Measurements from ENCODE around the gene RNU6-8. TPM values are rescaled to one million over a fixed set of nuclear protein-coding genes. Genes with fewer than 3 reads are reported as not detected.
A peak's percentile ranks its signal among the peaks of the same experiment; 100 is the strongest.

The RNU6-8 gene
- total RNA-seq (not detected), polyA plus RNA-seq (not detected), total RNA-seq (0.98 to 2.3 (median 1.1) reads per million in 6 experiments)

DNA sequence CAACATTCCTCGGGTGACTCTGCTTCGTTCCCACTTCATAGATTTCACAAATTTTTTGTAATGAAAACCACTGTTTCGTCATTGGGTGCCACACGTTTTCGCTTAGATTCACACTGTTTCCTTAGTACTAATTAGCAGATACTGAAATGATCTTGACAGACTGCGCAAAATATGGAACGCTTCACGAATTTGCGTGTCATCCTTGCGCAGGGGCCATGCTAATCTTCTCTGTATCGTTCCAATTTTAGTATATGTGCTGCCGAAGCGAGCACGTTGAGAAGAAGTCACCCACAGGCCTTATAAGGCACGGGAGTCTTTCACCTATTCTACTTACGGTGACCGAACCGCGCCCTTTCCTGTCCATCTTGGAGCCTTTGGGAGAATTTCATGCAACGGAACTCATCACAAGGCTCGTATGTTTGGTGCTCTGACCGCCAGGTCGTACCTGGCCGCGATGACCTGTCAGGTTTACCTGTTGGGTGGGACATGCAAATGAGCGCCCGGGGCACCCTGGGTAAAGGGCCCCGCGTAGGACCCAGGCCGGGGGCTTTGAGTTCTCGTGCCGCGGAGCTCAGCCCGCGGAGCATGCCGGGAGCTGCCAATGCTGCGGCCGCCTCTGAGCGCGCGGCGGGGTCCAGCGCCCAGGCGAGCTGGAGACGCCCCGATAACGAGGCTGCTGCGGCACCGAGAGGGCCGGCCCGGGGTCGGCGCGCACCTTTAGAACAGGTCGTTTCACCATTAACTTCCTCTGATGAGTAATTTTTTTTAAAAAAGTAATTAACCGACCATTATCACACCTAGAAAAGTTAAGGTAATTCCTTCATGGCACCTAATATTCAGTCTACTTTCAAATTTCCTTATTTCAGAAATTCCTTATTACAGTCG, at the start of gene RNU6-8:
Gene RNU6-8, minus strand, starts transcription at position 272 of the 885 bp plus-strand sequence.
- peaks cover 0 to 3% (median 0%) of the 10 kb centered on the region in 3 donors for H3K36me3 Mint-ChIP-seq
- peaks cover 0 to 4% (median 0%) of the 10 kb centered on the region in 9 donors for H3K9me3 Mint-ChIP-seq
- H3K4me1 Mint-ChIP-seq: peaks cover 16 to 50% (median 28%) of the 10 kb centered on the region in 4 donors
- H3K4me3 Mint-ChIP-seq: peak within 1 kb of the TSS; percentile 88 to 96 (median 95)
- ATAC-seq (peak; percentile 78 to 80), DNase-seq (peak; percentile 84 to 99 (median 90))
- H3K27me3 Mint-ChIP-seq: peaks cover 0 to 5% (median 0%) of the 10 kb centered on the region in 5 donors
- POLR2A ChIA-PET: interaction anchor here (0.6 to 2.9 kb wide), 6 partner anchors 9 to 1581 kb away, joined by 3 to 44 read pairs (median 6); partner anchors contain the start of genes ARHGAP5, DTD2, HECTD1 and SCFD1
- peak within 1 kb of the TSS; percentile 99 to 100 (median 100) for H3K27ac Mint-ChIP-seq

DNA sequence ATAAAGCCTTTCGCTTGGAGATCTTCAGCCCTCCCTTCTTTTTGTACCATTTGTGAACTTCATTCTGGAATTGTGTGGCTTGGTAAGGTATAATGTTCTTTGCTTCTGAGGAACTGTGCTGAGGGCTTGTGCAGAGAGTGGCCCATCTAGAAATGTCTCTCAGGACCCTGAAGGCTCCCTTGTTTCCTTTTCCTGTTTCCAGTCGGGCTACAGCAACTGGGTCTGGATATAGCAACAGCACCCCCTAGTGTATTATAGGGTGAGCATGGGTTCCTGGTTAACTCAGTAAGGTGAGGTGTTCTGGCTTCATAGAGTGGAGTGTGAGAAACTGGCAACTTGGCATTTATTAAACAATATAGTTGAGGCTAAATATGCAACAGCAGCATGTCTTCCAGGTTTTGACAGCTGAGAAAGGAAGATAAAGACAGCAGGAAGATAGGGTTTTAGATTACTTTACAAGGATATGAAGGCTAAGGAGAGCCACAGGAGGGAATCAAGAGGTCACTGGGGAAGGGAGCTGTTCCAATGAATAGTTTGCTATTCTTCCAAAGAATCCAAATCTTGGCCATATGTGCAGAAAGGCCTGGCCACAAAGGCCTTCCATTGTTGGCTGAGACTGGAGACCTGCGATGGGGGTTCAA, 49.1 kb upstream of the RNU6-8 start:
- Mint-ChIP-seq H3K36me3 (no peaks in the 10 kb centered on the region), H3K27ac (no peak overlapping the region), H3K4me1 (peaks cover 0 to 1% (median 0%) of the 10 kb centered on the region in 4 donors), H3K9me3 (no peaks in the 10 kb centered on the region), H3K4me3 (no peak overlapping the region), H3K27me3 (no peaks in the 10 kb centered on the region)
- POLR2A ChIA-PET: interaction anchor here (1.4 kb wide), 1 partner anchor 175 kb away, joined by 5 read pairs; the partner anchor contains the start of gene ARHGAP5
- ATAC-seq: peak; percentile 93 to 98
- peak in 9 of 10 donors; percentile 18 to 75 (median 55) for DNase-seq

DNA sequence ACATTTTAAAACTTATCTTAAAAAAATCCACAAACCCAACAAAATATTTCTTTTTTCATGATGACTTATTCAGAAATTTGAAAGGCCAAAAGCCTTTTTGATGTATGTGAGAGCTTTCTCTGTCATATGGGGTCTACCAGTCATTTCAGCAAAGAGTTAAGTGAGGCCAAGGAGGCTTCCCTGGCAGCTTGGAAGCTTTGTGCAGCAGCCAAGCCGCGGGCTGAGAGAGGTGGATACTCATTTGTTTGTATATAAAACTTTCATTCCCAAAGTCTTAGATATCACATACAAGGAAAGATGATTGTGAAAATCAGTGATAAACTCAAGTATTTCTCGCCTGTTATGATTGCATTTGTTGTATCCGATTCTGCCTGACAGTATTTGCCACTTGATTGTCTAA, 48.5 kb upstream of the RNU6-8 start:
- Mint-ChIP-seq H3K4me3 (no peak overlapping the region), H3K27ac (no peak overlapping the region), H3K27me3 (no peaks in the 10 kb centered on the region), H3K36me3 (no peaks in the 10 kb centered on the region), H3K4me1 (peaks cover 0 to 1% (median 0%) of the 10 kb centered on the region in 4 donors), H3K9me3 (no peaks in the 10 kb centered on the region)
- DNase-seq (no peak), ATAC-seq (no peak)
- POLR2A ChIA-PET: no interaction called here

DNA sequence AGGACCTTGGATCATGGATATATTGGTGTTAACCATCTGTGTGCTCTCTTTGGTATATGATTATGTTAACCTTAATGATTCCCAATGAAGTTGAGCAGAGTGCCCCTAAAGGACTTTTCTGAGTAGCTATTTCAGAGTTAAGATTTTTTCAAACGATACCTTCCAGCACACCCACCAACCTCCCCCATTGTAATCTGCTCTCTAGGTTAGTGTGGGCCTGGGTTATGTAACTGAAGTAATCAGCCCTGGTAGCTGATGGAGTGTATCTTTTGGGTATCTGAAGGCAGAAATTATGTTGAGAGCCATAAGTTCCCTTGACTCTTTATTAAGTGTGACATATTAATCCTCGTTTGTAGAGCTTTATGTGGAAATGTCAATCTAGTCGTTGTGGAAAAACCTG, 47.6 kb upstream of the RNU6-8 start:
- no peak overlapping the region for H3K27ac Mint-ChIP-seq
- H3K9me3 Mint-ChIP-seq: no peaks in the 10 kb centered on the region
- H3K36me3 Mint-ChIP-seq: no peaks in the 10 kb centered on the region
- ATAC-seq (no peak), DNase-seq (no peak)
- no peak overlapping the region for H3K4me3 Mint-ChIP-seq
- peaks cover 0 to 1% (median 0%) of the 10 kb centered on the region in 4 donors for H3K4me1 Mint-ChIP-seq
- no peaks in the 10 kb centered on the region for H3K27me3 Mint-ChIP-seq
- POLR2A ChIA-PET: no interaction called here

DNA sequence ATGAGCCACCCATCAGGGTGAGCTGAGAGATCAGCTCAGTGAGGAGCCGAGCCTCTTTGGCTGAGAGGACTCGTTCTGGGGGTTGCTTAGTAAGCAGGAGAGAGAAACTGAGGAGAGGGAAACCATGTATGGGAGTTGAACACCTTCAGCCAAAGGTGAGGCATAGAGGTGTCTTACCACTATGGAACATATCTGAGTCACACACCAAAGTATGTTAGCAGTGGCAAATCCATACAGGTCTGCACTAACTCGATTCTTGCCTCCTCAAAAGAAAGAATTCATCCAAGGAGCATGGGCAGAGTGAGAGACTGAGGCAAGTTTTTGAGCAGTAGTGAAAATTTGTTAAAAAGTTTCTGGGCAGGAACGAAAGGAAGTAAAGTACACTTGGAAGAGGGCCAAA, 46.7 kb upstream of the RNU6-8 start:
- POLR2A ChIA-PET: no interaction called here
- Mint-ChIP-seq H3K27me3 (no peaks in the 10 kb centered on the region), H3K36me3 (no peaks in the 10 kb centered on the region), H3K27ac (peak overlapping the region in 1 of 10 donors; percentile 55), H3K4me3 (no peak overlapping the region), H3K9me3 (no peaks in the 10 kb centered on the region), H3K4me1 (peaks cover 0 to 1% (median 0%) of the 10 kb centered on the region in 4 donors)
- ATAC-seq: no peak
- DNase-seq: no peak

DNA sequence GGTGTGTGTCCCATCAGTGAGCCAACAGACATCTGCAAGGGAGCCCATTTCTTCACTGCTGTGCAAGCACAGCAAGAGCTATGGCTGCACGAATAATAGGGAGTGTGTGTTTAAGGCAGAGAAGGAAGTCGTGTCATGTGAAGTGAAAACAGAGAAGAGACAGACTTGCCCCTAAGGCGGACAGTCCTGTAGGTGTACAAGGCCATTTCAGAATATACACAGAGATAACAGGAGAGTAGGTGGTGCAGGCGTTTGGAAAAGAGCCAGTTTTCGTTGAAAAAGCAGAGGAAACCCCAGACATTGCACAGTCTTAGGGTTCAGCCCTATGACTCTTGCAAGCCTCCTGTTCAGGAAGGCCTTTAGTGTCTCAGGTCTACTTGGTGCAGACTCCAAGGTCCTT, 46.3 kb upstream of the RNU6-8 start:
- no peak for ATAC-seq
- peaks cover 0 to 1% (median 0%) of the 10 kb centered on the region in 4 donors for H3K4me1 Mint-ChIP-seq
- no peak overlapping the region for H3K4me3 Mint-ChIP-seq
- H3K9me3 Mint-ChIP-seq: no peaks in the 10 kb centered on the region
- POLR2A ChIA-PET: no interaction called here
- no peaks in the 10 kb centered on the region for H3K27me3 Mint-ChIP-seq
- H3K27ac Mint-ChIP-seq: peak overlapping the region in 3 of 10 donors; percentile 45 to 55 (median 53)
- DNase-seq: no peak
- H3K36me3 Mint-ChIP-seq: no peaks in the 10 kb centered on the region

DNA sequence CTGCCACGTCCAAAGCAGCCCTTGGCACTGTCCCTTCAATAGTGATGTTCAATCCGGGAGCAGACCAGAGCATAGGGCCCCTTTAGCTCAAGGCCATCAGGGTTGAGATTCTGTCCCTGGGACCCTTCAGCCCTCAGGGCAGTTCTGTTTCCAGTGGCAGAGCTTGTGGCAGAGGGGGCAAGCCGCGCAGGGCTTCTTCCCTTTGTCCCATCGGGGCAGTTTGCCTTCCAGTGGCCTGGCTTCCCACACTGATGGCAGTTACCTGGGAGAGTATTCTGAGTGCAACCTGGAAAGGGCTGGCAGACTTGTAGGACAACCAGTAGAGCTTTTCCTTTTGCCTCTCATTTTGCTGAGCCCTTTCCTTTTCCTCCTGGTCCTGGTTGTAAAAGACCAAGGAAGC, 43.7 kb upstream of the RNU6-8 start:
- H3K27ac Mint-ChIP-seq: no peak overlapping the region

DNA sequence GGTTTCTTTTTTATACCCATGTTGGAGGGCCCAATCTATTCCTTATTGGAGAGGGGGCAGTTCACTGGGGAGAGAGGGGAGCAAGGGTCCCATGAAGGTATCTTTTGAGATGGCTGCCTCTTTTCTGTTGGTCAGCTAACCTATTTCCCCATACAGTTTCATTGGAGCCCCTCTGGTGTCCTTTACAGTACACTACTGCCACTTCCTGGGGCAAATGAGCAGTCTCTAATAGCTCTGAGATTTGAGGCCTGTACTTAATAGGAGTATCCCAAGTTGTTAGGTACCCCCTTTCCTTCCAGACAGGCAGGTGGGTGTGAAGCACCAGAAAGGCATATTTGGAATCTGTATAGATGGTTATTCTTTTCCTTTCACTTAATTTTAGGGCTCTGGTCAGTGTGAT, 41.3 kb upstream of the RNU6-8 start:
- Mint-ChIP-seq H3K27me3 (peaks cover 0 to under 1% (median 0%) of the 10 kb centered on the region in 5 donors), H3K4me1 (no peaks in the 10 kb centered on the region), H3K9me3 (peaks cover 0 to 3% (median 0%) of the 10 kb centered on the region in 9 donors), H3K27ac (no peak overlapping the region), H3K36me3 (no peaks in the 10 kb centered on the region), H3K4me3 (no peak overlapping the region)
- no peak for ATAC-seq
- POLR2A ChIA-PET: no interaction called here
- DNase-seq: no peak

More for the DNA sequence above, 43.7 kb upstream of the RNU6-8 start:
- ATAC-seq: no peak
- Mint-ChIP-seq H3K27me3 (no peaks in the 10 kb centered on the region), H3K36me3 (no peaks in the 10 kb centered on the region), H3K4me1 (peaks cover 0 to 1% (median 0%) of the 10 kb centered on the region in 4 donors), H3K4me3 (no peak overlapping the region), H3K9me3 (no peaks in the 10 kb centered on the region)
- POLR2A ChIA-PET: no interaction called here
- DNase-seq: no peak

DNA sequence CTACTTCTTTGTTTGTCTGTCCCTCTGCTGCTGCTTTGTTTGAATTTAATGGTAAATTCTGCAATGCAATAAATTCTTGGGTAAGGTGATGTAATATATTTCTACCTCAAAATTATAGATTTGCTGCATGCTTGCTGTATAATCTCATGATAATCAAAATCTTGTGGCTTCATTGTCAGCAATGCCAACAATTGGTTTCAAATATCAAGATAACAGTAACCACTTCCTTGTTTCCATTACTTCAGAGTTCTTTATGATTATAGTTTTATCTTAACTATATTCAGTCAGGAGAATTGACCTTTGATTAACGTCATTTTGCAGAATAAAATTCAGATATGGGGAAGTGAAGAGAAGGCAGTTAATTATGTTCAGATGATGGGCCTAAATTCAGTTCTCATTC, 30.2 kb upstream of the RNU6-8 start:
- ATAC-seq (no peak), DNase-seq (no peak)
- peaks cover 0 to 6% (median 0%) of the 10 kb centered on the region in 9 donors for H3K9me3 Mint-ChIP-seq
- H3K27me3 Mint-ChIP-seq: no peaks in the 10 kb centered on the region
- no peaks in the 10 kb centered on the region for H3K36me3 Mint-ChIP-seq
- POLR2A ChIA-PET: no interaction called here
- no peak overlapping the region for H3K4me3 Mint-ChIP-seq
- H3K27ac Mint-ChIP-seq: peak overlapping the region in 1 of 10 donors; percentile 67
- H3K4me1 Mint-ChIP-seq: peaks cover 2 to 8% (median 6%) of the 10 kb centered on the region in 4 donors

DNA sequence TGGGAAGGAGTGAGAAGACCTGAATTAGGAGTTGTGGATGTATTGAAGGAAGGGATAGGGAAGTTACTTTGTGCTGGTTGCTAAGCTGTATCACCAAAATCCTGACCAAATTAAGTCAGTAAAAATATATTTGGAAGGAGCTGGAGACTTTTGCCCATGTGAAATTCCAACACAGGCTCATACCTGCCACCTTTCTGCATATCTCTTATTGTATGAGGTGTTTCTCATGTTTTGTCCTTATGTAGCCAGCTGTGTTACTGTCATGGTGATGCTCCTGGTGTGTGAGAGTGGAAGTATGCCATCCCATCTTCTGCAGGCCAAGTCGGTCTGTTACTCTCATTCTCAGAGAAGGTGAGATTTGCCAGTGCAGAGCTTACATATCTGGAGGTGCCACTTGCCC, 29.4 kb upstream of the RNU6-8 start:
- DNase-seq: no peak
- peaks cover 2 to 8% (median 6%) of the 10 kb centered on the region in 4 donors for H3K4me1 Mint-ChIP-seq
- peak overlapping the region in 1 of 10 donors; percentile 33 for H3K27ac Mint-ChIP-seq
- H3K4me3 Mint-ChIP-seq: peak overlapping the region in 1 of 10 donors; percentile 30
- no peak for ATAC-seq
- POLR2A ChIA-PET: no interaction called here
- no peaks in the 10 kb centered on the region for H3K27me3 Mint-ChIP-seq
- H3K36me3 Mint-ChIP-seq: no peaks in the 10 kb centered on the region
- peaks cover 0 to 5% (median 0%) of the 10 kb centered on the region in 9 donors for H3K9me3 Mint-ChIP-seq

DNA sequence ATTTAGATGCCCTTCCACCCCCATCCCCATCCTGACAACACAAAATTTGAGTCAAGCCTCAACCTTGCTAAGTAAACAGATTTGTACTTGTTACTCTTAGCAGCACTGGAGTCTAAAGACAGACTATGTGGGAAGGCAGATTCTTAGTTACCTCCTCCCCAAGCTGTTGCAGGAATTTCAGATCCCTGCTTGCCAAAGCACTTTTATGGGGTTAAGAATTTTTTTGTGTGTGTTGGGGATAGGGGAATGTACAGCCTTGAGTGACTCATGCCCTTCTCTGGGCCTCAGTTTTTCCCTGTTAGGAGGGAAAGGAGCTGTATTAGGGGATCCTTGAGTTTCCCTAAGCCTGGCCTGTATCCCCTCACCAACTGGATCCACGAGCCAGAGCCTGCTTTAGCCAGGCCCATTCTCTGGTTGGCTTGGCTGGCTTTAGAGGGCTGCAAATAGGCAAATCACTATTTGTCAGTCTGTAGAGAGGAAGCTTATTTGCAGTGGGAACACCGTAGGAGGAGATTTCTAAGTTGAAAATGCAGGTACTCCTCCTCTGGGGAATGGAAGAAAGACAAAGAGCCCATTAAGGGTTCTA, 27.7 kb upstream of the RNU6-8 start:
- POLR2A ChIA-PET: no interaction called here
- H3K4me3 Mint-ChIP-seq: no peak overlapping the region
- ATAC-seq: no peak
- no peak for DNase-seq
- H3K9me3 Mint-ChIP-seq: peaks cover 0 to under 1% (median 0%) of the 10 kb centered on the region in 9 donors
- H3K4me1 Mint-ChIP-seq: peaks cover 2 to 8% (median 6%) of the 10 kb centered on the region in 4 donors
- no peaks in the 10 kb centered on the region for H3K27me3 Mint-ChIP-seq
- no peaks in the 10 kb centered on the region for H3K36me3 Mint-ChIP-seq
- H3K27ac Mint-ChIP-seq: no peak overlapping the region

DNA sequence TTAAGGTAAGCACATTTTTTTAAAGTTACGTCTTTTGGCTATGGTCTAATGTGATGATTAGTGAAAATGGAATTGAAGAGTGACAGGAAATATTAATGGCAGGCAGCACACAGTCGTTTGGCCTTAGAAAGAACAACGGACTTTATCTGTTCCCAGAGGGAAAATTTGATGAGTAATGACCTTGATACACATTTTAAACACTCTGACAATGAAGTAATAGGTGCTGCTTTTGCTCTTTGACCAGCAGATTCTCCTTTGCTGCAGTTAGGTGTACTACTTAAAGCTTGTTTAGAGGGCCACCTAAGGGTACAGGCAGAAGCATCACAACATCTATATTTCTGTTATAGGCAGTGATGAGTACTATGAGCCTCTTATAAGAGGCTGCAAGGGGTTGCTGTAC, 27.1 kb upstream of the RNU6-8 start:
- Mint-ChIP-seq H3K27ac (no peak overlapping the region), H3K27me3 (no peaks in the 10 kb centered on the region), H3K4me3 (no peak overlapping the region), H3K36me3 (no peaks in the 10 kb centered on the region), H3K9me3 (no peaks in the 10 kb centered on the region), H3K4me1 (peaks cover 2 to 8% (median 6%) of the 10 kb centered on the region in 4 donors)
- no peak for ATAC-seq
- POLR2A ChIA-PET: no interaction called here
- no peak for DNase-seq
